IMR-90 (cell line): Measurements from ENCODE around the gene CRHBP.

ENCODE experiments used
- MAFK ChIP-seq: IDR thresholded peaks from 2 replicates; pipeline ENCODE4 v1.6.1; 2012; ENCODE audit warnings: low read depth, low read length, improper control_type of control experiment
- MAZ ChIP-seq: IDR thresholded peaks from 2 replicates; pipeline ENCODE4 v1.6.1; 2012; ENCODE audit warnings: low read depth, mild to moderate bottlenecking, low read length, improper control_type of control experiment, moderate library complexity, borderline replicate concordance
- NFE2L2 ChIP-seq: fragments of 150-350 bp; IDR thresholded peaks from 2 replicates; pipeline ENCODE4 v1.6.1; 2016; ENCODE audit warnings: low read depth, mild to moderate bottlenecking, low read length
- POLR2A ChIP-seq: IDR thresholded peaks from 2 replicates; pipeline ENCODE4 v1.6.1; 2012; ENCODE audit warnings: mild to moderate bottlenecking, low read depth, low read length
- RAD21 ChIP-seq: IDR thresholded peaks from 2 replicates; pipeline ENCODE4 v1.6.1; 2012; ENCODE audit warnings: low read length, improper control_type of control experiment
- SMC3 ChIP-seq: fragments of 150-350 bp; IDR thresholded peaks from 2 replicates; pipeline ENCODE4 v1.6.1; 2016; ENCODE audit warnings: low read depth, mild to moderate bottlenecking, antibody characterized with exemption, low read length, moderate library complexity
- TF ChIP-seq, protein P1 (sequence below): conservative IDR thresholded peaks from 2 replicates; pipeline ENCODE4 v1.5.1; 2012; ENCODE audit warnings: mild to moderate bottlenecking, low read depth, low read length, improper control_type of control experiment
- TF ChIP-seq, protein P2 (sequence below): fragments of 150-350 bp; IDR thresholded peaks from 2 replicates; pipeline ENCODE4 v1.6.1; 2017; ENCODE audit warnings: mild to moderate bottlenecking, antibody characterized with exemption, low read length, low read depth

DNA sequence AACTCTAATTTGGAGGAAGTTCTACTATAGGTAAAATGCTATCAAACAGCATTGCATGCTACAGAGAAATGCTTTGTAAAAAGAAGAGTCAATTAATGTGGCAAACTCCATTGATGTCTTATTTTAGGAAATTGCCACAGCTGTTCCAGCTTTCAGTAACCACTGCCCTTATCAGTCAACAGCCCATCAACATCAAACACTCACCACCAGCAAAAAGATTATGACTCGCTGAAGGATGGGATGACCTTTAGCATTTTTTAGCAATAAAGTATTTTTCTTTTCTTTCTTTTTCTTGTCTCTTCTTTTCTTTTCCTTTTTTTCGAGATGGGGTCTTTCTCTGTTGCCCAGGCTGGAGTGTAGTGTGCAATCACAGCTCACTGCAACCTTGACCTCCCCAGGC is 26.0 kb downstream of the CRHBP start:
- TF ChIP-seq MAFK (no peak), MAZ (no peak), SMC3 (no peak), POLR2A (no peak), RAD21 (no peak), NFE2L2 (no peak)
- TF ChIP-seq, protein P1, sequence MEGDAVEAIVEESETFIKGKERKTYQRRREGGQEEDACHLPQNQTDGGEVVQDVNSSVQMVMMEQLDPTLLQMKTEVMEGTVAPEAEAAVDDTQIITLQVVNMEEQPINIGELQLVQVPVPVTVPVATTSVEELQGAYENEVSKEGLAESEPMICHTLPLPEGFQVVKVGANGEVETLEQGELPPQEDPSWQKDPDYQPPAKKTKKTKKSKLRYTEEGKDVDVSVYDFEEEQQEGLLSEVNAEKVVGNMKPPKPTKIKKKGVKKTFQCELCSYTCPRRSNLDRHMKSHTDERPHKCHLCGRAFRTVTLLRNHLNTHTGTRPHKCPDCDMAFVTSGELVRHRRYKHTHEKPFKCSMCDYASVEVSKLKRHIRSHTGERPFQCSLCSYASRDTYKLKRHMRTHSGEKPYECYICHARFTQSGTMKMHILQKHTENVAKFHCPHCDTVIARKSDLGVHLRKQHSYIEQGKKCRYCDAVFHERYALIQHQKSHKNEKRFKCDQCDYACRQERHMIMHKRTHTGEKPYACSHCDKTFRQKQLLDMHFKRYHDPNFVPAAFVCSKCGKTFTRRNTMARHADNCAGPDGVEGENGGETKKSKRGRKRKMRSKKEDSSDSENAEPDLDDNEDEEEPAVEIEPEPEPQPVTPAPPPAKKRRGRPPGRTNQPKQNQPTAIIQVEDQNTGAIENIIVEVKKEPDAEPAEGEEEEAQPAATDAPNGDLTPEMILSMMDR, result no peak
- TF ChIP-seq, protein P2, sequence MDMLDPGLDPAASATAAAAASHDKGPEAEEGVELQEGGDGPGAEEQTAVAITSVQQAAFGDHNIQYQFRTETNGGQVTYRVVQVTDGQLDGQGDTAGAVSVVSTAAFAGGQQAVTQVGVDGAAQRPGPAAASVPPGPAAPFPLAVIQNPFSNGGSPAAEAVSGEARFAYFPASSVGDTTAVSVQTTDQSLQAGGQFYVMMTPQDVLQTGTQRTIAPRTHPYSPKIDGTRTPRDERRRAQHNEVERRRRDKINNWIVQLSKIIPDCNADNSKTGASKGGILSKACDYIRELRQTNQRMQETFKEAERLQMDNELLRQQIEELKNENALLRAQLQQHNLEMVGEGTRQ, result no peak
